Measurements from ENCODE around the gene ACADSB.

DNA sequence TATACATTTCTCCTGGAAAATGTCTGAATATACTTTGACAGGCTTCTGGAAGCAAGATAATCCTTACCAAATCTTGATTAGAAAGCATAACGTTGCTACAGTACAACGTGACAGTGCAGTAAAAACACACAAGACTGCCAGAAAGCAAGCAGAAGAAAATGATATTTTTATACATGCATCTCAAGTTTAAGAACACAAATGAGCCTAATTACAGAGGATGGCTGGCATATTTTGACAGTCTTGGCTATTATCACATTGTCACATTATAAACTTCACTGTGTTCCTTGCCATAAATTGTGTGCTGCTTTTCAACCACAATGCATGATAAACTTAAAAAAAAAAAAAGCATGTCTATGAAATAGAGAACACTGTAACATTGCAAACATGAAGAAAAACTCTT, 4.5 kb upstream of the ACADSB start:
- TF ChIP-seq, protein P1, sequence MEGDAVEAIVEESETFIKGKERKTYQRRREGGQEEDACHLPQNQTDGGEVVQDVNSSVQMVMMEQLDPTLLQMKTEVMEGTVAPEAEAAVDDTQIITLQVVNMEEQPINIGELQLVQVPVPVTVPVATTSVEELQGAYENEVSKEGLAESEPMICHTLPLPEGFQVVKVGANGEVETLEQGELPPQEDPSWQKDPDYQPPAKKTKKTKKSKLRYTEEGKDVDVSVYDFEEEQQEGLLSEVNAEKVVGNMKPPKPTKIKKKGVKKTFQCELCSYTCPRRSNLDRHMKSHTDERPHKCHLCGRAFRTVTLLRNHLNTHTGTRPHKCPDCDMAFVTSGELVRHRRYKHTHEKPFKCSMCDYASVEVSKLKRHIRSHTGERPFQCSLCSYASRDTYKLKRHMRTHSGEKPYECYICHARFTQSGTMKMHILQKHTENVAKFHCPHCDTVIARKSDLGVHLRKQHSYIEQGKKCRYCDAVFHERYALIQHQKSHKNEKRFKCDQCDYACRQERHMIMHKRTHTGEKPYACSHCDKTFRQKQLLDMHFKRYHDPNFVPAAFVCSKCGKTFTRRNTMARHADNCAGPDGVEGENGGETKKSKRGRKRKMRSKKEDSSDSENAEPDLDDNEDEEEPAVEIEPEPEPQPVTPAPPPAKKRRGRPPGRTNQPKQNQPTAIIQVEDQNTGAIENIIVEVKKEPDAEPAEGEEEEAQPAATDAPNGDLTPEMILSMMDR (IDR thresholded peaks at IDR 0.05): no peak
- no peak for TF ChIP-seq EZH2 (IDR thresholded peaks at IDR 0.05)

All from neural progenitor cell (in vitro differentiated cells).